PC-3 (cell line): ENCODE data around the gene LRFN3. TPM values are rescaled to one million over a fixed set of nuclear protein-coding genes. Genes with fewer than 3 reads are reported as not detected.

Experiments used
- ATAC-seq: fragments of 200-7000 bp; cut with Tn5 transposase; 2 replicates; pipeline ENCODE4 v1.9.1; 2020; ENCODE audit warnings: mild to moderate bottlenecking, moderate library complexity
- BruUV-seq: library from RNA; stranded (reverse); fragments of 400-500 nt; replicated peaks from 2 replicates; lab custom pipeline; 2021; lab: Mats Ljungman, UMichigan
- CTCF ChIA-PET: fragments of 300-600 bp; sonication (Branson Sonifier 250); formaldehyde crosslinking; loops from one replicate; lab custom pipeline; 2022; ENCODE audit warnings: antibody characterized with exemption; lab: Charles Lee
- POLR2A ChIA-PET: fragments of 300-600 bp; sonication (Branson Sonifier 250); formaldehyde crosslinking; loops from one replicate; lab custom pipeline; 2022; ENCODE audit warnings: antibody characterized with exemption; ENCODE audit not compliant: unreplicated experiment; lab: Charles Lee
- DNase-seq: peaks from one replicate; pipeline ENCODE4 v3.0.0-alpha.2; 2015
- H2AFZ ChIP-seq: fragments of 300-600 bp; sonication (generic); 2 replicates; pipeline ENCODE4 v1.6.0; 2016; ENCODE audit warnings: antibody characterized with exemption, low read length
- H3F3A ChIP-seq: fragments of 300-600 bp; sonication (generic); one replicate; pipeline ENCODE4 v1.6.0; 2017; ENCODE audit warnings: antibody characterized with exemption, low read length, control low read depth, mild to moderate bottlenecking; ENCODE audit not compliant: unreplicated experiment
- H3K27ac ChIP-seq: fragments of 300-600 bp; sonication (generic); 2 replicates; pipeline ENCODE4 v1.5.1; 2016; ENCODE audit warnings: mild to moderate bottlenecking, low read length
- H3K27me3 ChIP-seq: fragments of 300-600 bp; sonication (generic); 2 replicates; pipeline ENCODE4 v1.6.1; 2016; ENCODE audit warnings: low read length, mixed read lengths
- H3K36me3 ChIP-seq: fragments of 300-600 bp; sonication (generic); 2 replicates; pipeline ENCODE4 v1.6.1; 2016; ENCODE audit warnings: low read depth, mixed run types, low read length, mixed read lengths
- H3K4me1 ChIP-seq: fragments of 300-600 bp; sonication (generic); 2 replicates; pipeline ENCODE4 v1.5.1; 2016; ENCODE audit warnings: low read length; ENCODE audit not compliant: insufficient read depth
- H3K4me2 ChIP-seq: fragments of 300-600 bp; sonication (generic); 2 replicates; pipeline ENCODE4 v1.6.0; 2016; ENCODE audit warnings: low read length
- H3K4me3 ChIP-seq: fragments of 300-600 bp; sonication (generic); 2 replicates; pipeline ENCODE4 v1.5.1; 2016; ENCODE audit warnings: mild to moderate bottlenecking, low read length, mixed read lengths
- H3K79me2 ChIP-seq: fragments of 300-600 bp; sonication (generic); 2 replicates; pipeline ENCODE4 v1.6.1; 2017; ENCODE audit warnings: low read length, mixed read lengths
- H3K9ac ChIP-seq: fragments of 300-600 bp; sonication (generic); 2 replicates; pipeline ENCODE4 v1.6.0; 2016; ENCODE audit warnings: mild to moderate bottlenecking, low read length
- H3K9me2 ChIP-seq: fragments of 300-600 bp; sonication (generic); replicated peaks from 2 replicates; pipeline ENCODE4 v1.6.1; 2016; ENCODE audit warnings: mixed run types, low read length, mixed read lengths
- H3K9me3 ChIP-seq: fragments of 300-600 bp; sonication (generic); 2 replicates; pipeline ENCODE4 v1.6.1; 2016; ENCODE audit warnings: low read length, mixed read lengths
- H4K20me1 ChIP-seq: fragments of 300-600 bp; sonication (generic); 2 replicates; pipeline ENCODE4 v1.6.1; 2016; ENCODE audit warnings: low read length, mixed read lengths
- EZH2 ChIP-seq: fragments of 300-600 bp; sonication (generic); IDR thresholded peaks from one replicate; pipeline ENCODE4 v1.6.1; 2017; ENCODE audit warnings: antibody characterized with exemption, mild to moderate bottlenecking, low read length; ENCODE audit not compliant: unreplicated experiment
- EZH2phosphoT487 ChIP-seq: fragments of 300-600 bp; sonication (generic); IDR thresholded peaks from 2 replicates; pipeline ENCODE4 v1.6.1; 2018; ENCODE audit warnings: mild to moderate bottlenecking, antibody characterized with exemption, low read length, borderline replicate concordance
- intact Hi-C: fragments of 100-400 bp; cut with micrococcal nuclease; formaldehyde crosslinking; loops from 2 replicates; pipeline ENCODE4 v1.9.0; 2023
- total RNA-seq: library from RNA; depleted of rRNA; stranded (reverse); fragments of >200 nt; gene quantifications from 2 replicates; pipeline ENCODE4 v1.2.3, GENCODE V29; 2014
- TF ChIP-seq, protein P1 (sequence below): fragments of 300-600 bp; sonication (generic); conservative IDR thresholded peaks from 2 replicates; pipeline ENCODE4 v1.5.1; 2017; ENCODE audit warnings: antibody characterized with exemption, low read depth, mild to moderate bottlenecking, low read length

Gene LRFN3
- total RNA-seq, 1 experiment from 2014 or later = 4.1 TPM

DNA sequence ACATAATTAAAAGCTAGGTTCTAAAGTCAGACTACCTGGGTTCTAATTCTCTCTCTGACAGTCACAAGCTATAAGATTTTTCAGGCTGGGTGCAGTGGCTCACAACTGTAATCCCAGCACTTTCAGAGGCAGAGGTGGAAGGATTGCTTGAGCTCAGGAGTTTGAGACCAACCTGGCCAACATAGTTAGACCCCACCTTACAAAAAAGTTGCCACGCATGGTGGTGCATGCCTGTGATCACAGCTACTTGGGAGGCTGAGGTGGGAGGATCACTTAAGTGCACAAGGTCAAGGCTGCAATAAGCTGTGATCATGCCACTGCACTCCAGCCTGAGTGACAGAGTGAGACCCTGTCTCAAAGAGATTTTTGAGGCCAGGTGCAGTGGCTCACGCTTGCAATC, 41.8 kb upstream of the LRFN3 start:
- no peaks in the 10 kb centered on the region for H3F3A ChIP-seq
- H3K27me3 ChIP-seq = no peaks in the 10 kb centered on the region
- H3K4me1 ChIP-seq = no peaks in the 10 kb centered on the region; the same call in 1 of the 2 replicates
- no peak overlapping the region for H3K4me2 ChIP-seq
- H4K20me1 ChIP-seq = no peaks in the 10 kb centered on the region
- H3K9me3 ChIP-seq = no peaks in the 10 kb centered on the region
- H3K9me2 ChIP-seq = no peaks in the 10 kb centered on the region
- DNase-seq (no peak), ATAC-seq (no peak)
- no peak overlapping the region for H3K9ac ChIP-seq
- no peak overlapping the region for H2AFZ ChIP-seq
- CTCF ChIA-PET = no interaction called here
- intact Hi-C loops = no loop called here
- H3K4me3 ChIP-seq = no peak overlapping the region
- BruUV-seq = no TSS peak
- H3K36me3 ChIP-seq = peaks cover 3% of the 10 kb centered on the region; the same call in 1 of the 2 replicates
- TF ChIP-seq, protein P1, sequence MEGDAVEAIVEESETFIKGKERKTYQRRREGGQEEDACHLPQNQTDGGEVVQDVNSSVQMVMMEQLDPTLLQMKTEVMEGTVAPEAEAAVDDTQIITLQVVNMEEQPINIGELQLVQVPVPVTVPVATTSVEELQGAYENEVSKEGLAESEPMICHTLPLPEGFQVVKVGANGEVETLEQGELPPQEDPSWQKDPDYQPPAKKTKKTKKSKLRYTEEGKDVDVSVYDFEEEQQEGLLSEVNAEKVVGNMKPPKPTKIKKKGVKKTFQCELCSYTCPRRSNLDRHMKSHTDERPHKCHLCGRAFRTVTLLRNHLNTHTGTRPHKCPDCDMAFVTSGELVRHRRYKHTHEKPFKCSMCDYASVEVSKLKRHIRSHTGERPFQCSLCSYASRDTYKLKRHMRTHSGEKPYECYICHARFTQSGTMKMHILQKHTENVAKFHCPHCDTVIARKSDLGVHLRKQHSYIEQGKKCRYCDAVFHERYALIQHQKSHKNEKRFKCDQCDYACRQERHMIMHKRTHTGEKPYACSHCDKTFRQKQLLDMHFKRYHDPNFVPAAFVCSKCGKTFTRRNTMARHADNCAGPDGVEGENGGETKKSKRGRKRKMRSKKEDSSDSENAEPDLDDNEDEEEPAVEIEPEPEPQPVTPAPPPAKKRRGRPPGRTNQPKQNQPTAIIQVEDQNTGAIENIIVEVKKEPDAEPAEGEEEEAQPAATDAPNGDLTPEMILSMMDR = no peak
- TF ChIP-seq EZH2phosphoT487 (no peak), EZH2 (no peak)
- H3K79me2 ChIP-seq = peaks cover 15% of the 10 kb centered on the region
- POLR2A ChIA-PET = no interaction called here
- no peak overlapping the region for H3K27ac ChIP-seq

DNA sequence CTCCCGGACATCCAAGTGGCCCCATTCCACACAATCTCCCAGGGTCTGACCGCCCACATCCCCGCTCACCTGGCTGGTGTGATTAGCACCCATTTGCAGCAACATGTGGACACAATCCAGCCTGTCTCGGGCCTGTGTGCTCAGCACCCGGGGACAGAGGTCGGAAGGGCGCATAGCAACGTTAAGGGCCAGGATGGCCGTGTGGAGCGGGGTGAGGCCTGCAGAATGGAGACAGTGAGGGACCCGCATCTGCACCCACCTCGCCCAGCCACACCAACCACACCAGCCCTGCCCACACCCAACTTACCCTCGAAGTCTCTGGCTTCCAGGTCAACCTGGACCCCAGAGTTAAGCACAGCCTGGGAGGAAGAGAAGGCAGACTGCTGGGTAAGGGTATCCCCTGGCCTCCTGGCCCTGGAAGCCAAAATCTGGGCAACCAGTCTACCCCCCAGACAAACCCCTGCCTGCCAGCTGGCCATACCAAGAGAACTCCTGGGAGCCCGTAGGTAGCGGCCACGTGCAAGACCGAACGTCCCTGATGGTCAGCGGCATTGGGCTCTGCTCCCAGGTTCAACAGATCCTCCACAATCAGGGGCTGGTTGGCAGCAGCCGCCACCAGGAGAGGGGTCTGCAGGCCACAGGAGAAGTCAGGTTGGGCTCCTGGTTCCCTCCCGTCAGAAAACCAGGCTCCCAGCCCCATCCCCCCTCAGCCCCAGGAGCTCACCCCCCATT, 40.1 kb upstream of the LRFN3 start:
- no peaks in the 10 kb centered on the region for H3K27me3 ChIP-seq
- H3F3A ChIP-seq = no peaks in the 10 kb centered on the region
- no peak overlapping the region for H3K27ac ChIP-seq
- H3K79me2 ChIP-seq = peaks cover 19% of the 10 kb centered on the region
- H3K4me2 ChIP-seq = no peak overlapping the region
- POLR2A ChIA-PET = no interaction called here
- no peaks in the 10 kb centered on the region for H3K9me3 ChIP-seq
- no peak for ATAC-seq
- peaks cover 3% of the 10 kb centered on the region; the same call in 1 of the 2 replicates for H3K4me1 ChIP-seq
- no peak overlapping the region for H3K9ac ChIP-seq
- no peak overlapping the region for H2AFZ ChIP-seq
- TF ChIP-seq EZH2 (no peak), EZH2phosphoT487 (no peak)
- TF ChIP-seq, protein P1 = no peak
- no peak overlapping the region for H3K4me3 ChIP-seq
- no peaks in the 10 kb centered on the region for H3K9me2 ChIP-seq
- CTCF ChIA-PET = no interaction called here
- BruUV-seq = no TSS peak
- no peak for DNase-seq
- H4K20me1 ChIP-seq = no peaks in the 10 kb centered on the region
- 0 out of 2 replicates have a peak, but pooled peaks cover 3% of the 10 kb centered on the region for H3K36me3 ChIP-seq
- intact Hi-C loops = no loop called here

DNA sequence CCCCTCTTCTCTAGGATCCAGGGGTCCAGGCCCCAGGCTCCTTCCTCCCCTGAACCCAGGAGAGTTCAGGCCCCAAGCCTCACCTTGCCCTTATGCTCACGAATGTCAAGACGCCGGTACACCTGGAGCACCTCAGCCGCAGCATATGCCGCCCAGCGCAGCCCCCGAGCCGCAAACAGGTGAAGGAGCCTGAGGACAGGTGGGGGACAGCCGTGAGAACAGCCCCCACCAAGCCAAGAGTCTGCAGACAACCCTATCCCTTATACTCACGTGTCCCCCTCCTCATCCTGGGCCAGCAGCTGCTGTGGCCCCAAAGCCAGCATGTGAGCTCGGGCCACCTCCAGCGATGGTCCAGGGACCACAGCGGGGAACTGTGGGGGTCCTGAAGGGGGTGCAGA, 39.5 kb upstream of the LRFN3 start:
- POLR2A ChIA-PET = no interaction called here
- CTCF ChIA-PET = no interaction called here

More for the DNA sequence above, 39.5 kb upstream of the LRFN3 start:
- intact Hi-C loops = no loop called here
- Histone ChIP-seq H3K79me2 (peaks cover 19% of the 10 kb centered on the region), H2AFZ (no peak overlapping the region), H3K27me3 (no peaks in the 10 kb centered on the region), H3K27ac (no peak overlapping the region), H3K36me3 (0 out of 2 replicates have a peak, but pooled peaks cover 3% of the 10 kb centered on the region), H3F3A (no peaks in the 10 kb centered on the region), H3K9ac (no peak overlapping the region), H3K9me3 (no peaks in the 10 kb centered on the region), H3K4me2 (no peak overlapping the region), H3K9me2 (no peaks in the 10 kb centered on the region), H3K4me1 (peaks cover 7% of the 10 kb centered on the region; the same call in 1 of the 2 replicates), H3K4me3 (no peak overlapping the region), H4K20me1 (no peaks in the 10 kb centered on the region)
- ATAC-seq (no peak), DNase-seq (no peak)
- TF ChIP-seq EZH2phosphoT487 = no peak
- TF ChIP-seq, protein P1 = no peak
- no peak for TF ChIP-seq EZH2
- BruUV-seq = no TSS peak
